H54 (cell line): ENCODE data around the gene TCF7L1.

Experiments used
- DNase-seq: peaks from one replicate; pipeline ENCODE4 v3.0.0; 2011; ENCODE audit warnings: low spot score, mixed read lengths; ENCODE audit not compliant: insufficient read length
- FAIRE-seq: peaks from 3 replicates; lab custom pipeline; 2011; peaks lifted over from hg19 to GRCh38; lab: Jason Lieb, UNC
- POLR2A ChIP-seq: IDR thresholded peaks from 2 replicates; pipeline ENCODE4 v1.6.1; 2011; ENCODE audit warnings: low read depth, mild to moderate bottlenecking, low read length

Gene TCF7L1

DNA sequence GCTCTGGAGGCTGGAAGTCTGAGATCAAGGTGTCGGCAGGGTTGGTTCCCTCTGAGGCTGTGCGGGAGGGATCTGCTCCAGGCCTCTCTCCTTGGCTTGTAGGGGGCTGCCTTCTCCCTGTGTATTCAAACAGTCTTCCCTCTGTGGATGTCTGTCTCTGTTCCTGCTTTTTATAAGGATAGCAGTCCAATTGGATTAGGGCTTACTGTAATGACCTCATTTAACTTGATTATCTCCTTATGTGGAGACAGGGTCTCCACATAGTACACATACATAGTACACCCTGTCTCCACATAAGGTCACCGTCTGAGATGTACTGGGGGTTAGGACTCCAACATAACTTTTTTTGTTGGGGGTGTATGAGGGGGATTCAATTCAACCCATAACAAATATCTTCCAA is 30.5 kb downstream of the TCF7L1 start:
- DNase-seq: no peak
- no peak for FAIRE-seq
- no peak for TF ChIP-seq POLR2A

DNA sequence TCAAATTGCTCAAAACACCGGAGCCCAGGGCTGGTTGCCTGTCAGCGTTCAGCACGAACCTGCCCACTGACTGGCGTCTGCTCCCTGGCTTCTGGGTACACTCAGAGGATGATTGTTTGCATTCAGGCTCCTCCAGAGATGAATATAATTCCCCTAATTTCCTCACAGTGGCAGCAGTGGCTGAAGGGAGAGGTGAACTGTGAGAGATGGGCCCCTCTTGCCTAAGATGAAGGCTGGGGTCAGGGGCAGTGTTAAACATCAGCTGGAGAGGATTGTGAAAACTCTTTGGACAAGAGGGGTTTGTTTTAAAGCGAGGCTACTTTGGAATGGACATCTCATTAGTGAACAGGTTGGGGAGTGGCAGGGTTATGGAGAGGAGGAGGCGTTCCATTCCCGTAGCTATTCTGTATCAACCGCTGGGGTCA is 31.0 kb downstream of the TCF7L1 start:
- DNase-seq: no peak
- no peak for TF ChIP-seq POLR2A
- no peak for FAIRE-seq

DNA sequence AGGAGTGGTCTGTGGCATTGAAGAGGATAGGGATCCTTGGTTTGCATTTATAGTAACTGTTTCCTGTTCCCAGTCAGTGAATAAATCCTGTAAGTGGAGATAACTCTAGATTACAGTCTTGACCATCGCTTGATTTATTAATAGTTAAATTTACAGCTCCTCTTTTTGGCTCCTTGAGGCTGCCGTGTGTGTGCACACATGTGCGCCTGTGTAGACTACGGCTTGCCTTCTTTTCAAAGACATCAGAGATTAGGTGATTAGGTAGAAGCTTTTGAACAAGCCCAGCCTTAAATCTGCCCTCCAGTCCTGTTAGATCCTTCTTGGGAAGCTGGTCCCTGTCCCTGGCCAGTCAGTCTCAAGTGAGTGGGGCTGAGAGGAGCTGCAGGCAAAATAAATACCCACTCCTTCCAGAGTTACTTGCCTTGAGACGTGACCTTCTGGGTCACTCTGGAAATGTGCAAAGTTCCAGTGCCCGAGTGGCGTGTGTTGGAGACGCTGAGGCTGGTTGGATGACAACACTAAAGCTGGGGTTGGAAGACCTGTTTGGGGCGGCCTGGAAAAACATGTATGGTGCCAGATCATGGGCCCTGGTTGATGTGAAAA is 32.0 kb downstream of the TCF7L1 start:
- no peak for TF ChIP-seq POLR2A
- DNase-seq (no peak), FAIRE-seq (no peak)

DNA sequence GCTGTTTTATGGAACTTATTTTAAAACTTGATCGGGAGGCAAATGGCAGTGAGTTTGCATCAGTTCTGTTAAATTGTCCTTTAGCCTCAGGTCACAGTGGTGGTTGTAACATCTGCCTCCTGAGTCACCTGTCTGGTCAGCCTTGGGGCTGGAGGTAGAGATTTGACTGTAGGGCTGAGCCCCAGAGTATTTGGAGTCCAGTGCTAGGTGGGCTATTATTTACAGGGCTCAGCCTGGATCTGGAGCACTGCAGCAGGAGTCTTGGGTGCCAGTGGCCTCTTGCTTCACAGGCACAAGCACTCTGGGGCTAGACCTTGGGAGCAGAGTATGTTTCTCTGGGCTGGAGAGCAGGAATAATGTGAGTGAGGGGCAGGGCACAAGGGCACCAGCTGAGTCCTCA is 32.8 kb downstream of the TCF7L1 start:
- DNase-seq: no peak
- no peak for TF ChIP-seq POLR2A
- FAIRE-seq: no peak

DNA sequence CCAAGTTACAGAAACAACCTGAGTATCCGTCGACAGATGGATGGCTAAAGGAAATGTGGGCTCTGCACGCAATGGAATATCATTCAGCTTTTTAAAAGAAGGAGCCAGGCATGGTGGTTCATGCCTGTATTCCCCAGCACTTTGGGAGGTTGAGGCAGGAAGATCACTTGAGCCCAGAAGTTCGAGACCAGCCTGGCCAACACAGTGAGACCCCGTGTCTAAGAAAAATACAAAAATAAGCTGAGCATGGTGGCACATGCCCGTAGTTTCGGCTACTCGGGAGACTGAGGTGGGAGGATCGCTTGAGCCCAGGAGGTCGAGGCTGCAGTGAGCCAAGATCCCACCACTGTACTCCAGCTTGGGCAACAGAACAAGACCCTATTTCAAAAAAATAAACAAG is 34.3 kb downstream of the TCF7L1 start:
- DNase-seq: no peak
- FAIRE-seq: no peak
- no peak for TF ChIP-seq POLR2A

DNA sequence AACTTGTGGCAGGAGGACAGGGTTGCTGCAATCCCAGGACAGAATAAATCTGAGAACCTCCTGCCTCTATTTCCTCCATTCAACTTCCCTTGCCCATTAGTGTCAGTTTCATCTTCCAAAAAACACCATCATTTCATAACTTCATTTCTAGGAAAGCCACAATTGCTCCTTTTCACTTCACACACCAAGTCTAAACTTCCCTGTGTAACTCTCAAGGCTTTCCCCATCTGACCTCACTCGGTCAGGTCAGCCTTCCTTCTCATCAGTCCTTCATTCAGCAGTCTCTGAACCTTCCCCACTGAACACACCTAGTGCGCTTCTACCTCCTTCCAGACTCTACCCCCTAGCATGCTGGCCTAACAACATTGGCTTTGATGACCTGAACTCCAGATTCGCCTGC is 35.8 kb downstream of the TCF7L1 start:
- DNase-seq (no peak), FAIRE-seq (no peak)
- TF ChIP-seq POLR2A: no peak

DNA sequence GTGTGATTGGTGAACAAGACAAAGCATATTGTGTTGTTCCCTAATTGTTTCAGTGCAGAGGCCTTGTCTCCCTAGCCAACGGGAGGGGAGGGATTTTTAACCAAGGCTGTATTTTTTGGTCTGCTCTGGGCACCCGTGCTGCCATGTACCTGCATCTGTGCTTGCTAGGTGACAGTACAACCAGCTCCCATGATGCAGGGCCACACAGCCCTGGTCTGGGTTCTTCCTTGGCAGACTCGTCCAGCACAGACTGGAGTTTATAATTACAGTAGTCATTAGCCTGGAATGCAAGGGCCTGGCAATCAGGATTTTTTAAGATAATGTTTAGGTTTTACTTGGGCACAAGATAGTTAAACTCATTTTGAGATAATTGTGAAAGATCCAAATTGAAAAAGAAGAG is 36.4 kb downstream of the TCF7L1 start:
- no peak for TF ChIP-seq POLR2A
- no peak for FAIRE-seq

DNA sequence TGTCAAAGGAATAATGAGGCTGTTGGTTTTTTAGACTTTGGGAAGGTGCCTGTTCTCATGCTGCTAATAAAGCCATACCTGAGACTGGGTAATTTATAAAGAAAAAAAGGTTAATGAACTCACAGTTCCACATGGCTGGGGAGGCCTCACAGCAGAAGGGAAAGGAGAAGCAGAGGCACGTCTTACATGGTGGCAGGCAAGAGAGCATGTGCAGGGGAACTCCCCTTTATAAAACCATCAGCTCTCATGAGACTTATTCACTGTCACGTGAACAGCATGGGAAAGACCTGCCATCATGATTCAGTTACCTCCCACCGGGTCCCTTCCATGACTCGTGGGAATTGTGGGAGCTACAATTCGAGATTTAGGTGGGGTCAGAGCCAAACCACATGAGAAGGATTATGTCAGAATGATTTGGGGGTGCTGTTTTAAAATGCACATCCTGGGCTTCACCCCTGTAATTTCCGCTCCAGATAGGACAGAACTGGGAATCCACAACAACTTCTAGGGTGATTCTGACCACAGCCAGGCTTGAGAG is 37.8 kb downstream of the TCF7L1 start:
- no peak for FAIRE-seq
- no peak for TF ChIP-seq POLR2A
- no peak for DNase-seq

More for the DNA sequence above, 36.4 kb downstream of the TCF7L1 start:
- no peak for DNase-seq

DNA sequence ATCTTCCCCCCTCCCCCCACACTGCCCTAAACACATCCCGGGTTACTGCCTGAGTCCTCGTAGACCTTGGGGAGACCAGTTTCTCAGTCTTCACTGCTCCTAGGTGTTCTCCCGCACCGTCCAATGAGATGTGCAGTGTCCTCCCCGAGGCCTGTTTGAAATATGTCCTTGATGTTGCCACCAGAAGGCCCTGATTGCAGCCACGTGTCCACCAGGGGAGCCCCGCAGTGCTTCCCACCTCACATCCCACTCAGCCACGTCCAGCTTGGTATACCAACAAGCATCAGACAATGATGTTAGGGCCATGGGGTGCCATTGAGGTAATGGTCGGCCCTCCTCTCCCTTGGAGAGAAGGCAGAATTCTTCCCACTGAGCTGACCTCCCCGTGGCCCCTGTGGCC is 38.7 kb downstream of the TCF7L1 start:
- FAIRE-seq (no peak), DNase-seq (no peak)
- TF ChIP-seq POLR2A: no peak

DNA sequence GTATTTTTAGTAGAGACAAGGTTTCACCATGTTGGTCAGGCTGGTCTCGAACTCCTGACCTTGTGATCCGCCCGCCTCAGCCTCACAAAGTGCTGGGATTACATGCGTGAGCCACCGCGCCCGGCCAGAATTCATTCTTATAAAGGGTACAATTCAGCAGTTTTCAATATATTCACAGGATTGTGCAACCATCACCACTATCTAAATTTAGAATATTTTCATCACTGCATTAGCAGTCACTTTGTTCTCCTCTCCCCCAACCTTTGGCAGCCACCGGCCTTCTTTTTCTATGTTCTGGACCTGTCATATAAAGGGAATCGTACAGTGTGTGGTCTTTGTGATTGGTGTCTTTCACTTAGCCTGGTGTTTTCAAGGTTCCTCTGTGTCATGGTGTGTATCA is 40.7 kb downstream of the TCF7L1 start:
- TF ChIP-seq POLR2A: no peak
- DNase-seq: no peak
- FAIRE-seq: no peak

DNA sequence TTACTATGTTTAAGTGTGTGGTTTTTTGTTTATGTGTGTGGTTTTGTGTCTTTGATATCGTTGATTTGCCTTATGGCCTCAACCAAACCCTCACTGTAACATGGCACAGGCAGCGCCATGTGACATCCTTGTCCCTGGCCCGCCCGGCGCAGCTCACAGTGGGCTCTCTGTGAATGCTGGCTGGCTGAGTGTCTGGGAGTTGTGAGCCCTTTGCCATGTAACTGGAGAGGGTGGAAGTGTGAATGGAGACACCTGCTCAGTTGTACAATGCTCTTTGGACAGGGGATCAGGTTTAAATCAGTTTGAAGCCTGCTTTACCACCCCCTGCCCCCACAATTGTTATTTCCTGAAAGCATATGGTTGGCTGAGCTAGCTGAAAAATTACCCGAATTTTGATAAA is 41.8 kb downstream of the TCF7L1 start:
- no peak for FAIRE-seq
- DNase-seq: no peak
- no peak for TF ChIP-seq POLR2A

DNA sequence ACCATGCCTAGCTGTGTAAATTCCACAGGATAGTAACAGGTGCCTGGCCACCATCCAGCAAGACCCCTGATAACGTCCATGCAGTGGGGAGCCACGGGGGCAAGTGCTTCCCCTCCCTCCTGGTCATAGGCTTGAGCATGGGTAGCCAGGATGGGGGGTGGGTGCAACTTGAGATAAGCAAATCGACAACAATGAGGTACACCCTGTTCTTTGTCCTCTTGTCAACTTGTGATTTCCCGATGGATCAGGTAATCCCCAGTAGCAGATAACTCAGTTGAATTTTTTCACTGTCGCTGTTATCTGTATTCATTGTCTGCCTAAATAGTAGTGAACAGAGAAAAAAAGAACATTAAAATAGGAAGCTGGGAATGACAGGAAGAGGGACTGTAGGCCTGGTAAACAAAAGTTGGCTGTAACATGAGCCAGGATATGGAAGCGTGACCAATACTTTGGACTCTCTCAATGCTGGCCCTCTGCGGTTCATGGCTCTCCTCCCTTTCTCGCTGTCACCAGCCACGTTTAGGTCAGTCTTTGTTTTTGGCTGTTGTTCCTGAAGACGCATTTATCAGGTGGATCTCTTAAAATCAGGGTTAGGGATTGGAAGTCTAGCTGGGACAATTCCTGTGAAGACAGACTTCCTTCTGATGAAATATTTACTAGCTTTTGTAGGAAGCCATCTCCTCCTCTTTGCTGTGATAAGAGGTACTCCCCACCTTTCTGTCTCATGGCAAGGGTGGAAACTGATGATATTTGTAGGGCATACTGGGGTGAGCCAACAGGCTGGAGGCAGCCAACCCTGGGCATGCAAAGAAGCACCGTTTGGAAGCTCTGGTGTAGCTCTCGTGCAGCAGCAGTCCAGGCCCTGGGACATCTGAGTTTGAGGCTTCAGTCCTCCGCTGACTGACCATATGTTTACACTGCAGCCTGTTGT is 42.4 kb downstream of the TCF7L1 start:
- FAIRE-seq: no peak

DNA sequence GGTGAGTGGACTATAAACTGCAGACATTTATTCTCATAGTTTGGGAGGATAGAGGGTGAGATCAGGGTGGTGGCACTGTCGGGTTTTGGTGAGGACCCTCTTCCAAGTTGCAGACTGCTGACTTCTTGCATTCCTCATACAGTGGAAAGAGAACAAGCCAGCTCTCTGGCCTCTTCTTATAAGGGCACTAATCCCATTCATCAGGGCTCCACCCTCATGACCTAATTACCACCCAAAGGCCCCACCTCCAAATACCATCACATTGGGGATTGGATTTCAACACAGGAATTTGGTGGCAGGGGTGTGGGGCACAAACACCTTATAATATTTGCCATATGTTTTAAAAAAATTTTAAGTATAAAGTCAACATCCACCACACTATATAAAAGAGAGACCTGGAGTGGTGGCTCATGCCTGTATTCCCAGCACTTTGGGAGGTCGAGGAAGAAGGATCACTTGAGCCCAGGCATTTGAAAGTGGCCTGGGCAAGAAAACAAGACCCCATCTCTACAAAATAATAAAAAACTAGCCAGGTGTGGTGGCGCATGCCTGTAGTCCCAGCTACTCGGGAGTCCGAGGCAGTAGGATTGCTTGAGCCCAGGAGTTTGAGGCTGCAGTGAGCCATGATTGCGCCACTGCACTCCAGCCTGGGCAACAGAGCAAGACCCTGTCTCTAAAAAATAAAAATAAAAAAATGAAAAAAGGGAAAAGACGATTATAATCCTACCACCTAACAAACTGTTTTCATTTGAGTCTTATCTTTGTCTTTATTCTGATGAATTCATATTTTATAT is 44.0 kb downstream of the TCF7L1 start:
- TF ChIP-seq POLR2A: no peak
- no peak for DNase-seq
- FAIRE-seq: no peak

More for the DNA sequence above, 42.4 kb downstream of the TCF7L1 start:
- no peak for TF ChIP-seq POLR2A
- DNase-seq: no peak

DNA sequence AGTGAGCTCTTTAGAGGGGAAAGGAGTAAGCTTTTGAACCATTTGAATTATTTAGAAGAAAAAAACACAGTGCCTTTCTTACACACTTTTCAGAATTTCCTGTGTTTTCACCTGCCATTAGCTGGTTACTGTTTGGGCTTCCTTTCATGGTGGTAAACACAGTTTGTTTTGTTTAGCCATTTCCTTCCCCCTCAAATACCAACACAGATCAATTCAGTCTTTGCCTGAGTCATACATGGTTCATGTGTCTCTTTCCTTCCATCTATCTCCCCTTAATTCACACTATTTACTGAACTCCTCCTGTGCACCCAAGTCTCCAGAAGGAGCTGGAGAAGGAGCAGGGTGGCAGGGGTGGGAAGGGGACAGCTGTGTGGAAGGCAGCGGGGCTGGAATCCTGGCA is 45.0 kb downstream of the TCF7L1 start:
- DNase-seq (no peak), FAIRE-seq (no peak)
- TF ChIP-seq POLR2A: no peak
